GM06990 (cell line): ENCODE results near the gene NCOA1.

ENCODE experiments used
- DNase-seq: peaks from one replicate; pipeline ENCODE4 v3.0.0-alpha.2; 2011; ENCODE audit not compliant: insufficient read length; ENCODE audit errors: extremely low read depth
- H3K27me3 ChIP-seq: replicated peaks from 2 replicates; pipeline ENCODE4 v1.6.0; 2011; ENCODE audit warnings: low read length; ENCODE audit not compliant: control insufficient read depth, insufficient read depth
- H3K36me3 ChIP-seq: 2 replicates; pipeline ENCODE4 v1.5.1; 2011; ENCODE audit warnings: low read length; ENCODE audit not compliant: control insufficient read depth, insufficient read depth
- H3K4me3 ChIP-seq: replicated peaks from 2 replicates; pipeline ENCODE4 v1.5.1; 2011; ENCODE audit warnings: low read depth, mild to moderate bottlenecking, control low read depth, low read length
- CTCF ChIP-seq: IDR thresholded peaks from 2 replicates; pipeline ENCODE4 v1.5.1; 2011; ENCODE audit warnings: low read length, control low read depth, mild to moderate bottlenecking, inconsistent platforms; ENCODE audit not compliant: insufficient read depth, poor library complexity, severe bottlenecking

The NCOA1 gene

GRCh38 chr2:24642351-24642750 is 151.3 kb downstream of the NCOA1 start:
- Histone ChIP-seq H3K27me3 (no peaks in the 10 kb centered on the region), H3K4me3 (no peak overlapping the region), H3K36me3 (no peaks in the 10 kb centered on the region; the same call in 1 of the 2 replicates)
- TF ChIP-seq CTCF: no peak
- no peak for DNase-seq

- no peak overlapping the region for H3K4me3 ChIP-seq
- DNase-seq: no peak
- TF ChIP-seq CTCF: no peak
Measured at GRCh38 chr2:24643051-24643450, 152.0 kb downstream of the NCOA1 start.

GRCh38 chr2:24644032-24644431 is 153.0 kb downstream of the NCOA1 start:
- Histone ChIP-seq H3K36me3 (no peaks in the 10 kb centered on the region; the same call in 1 of the 2 replicates), H3K4me3 (no peak overlapping the region), H3K27me3 (no peaks in the 10 kb centered on the region)
- no peak for TF ChIP-seq CTCF
- no peak for DNase-seq

More at GRCh38 chr2:24643051-24643450, 152.0 kb downstream of the NCOA1 start:
- Histone ChIP-seq H3K36me3 (no peaks in the 10 kb centered on the region; the same call in 1 of the 2 replicates), H3K27me3 (no peaks in the 10 kb centered on the region)

- TF ChIP-seq CTCF: no peak
- H3K4me3 ChIP-seq: no peak overlapping the region
- H3K27me3 ChIP-seq: no peaks in the 10 kb centered on the region
- H3K36me3 ChIP-seq: no peaks in the 10 kb centered on the region; the same call in 1 of the 2 replicates
- no peak for DNase-seq
Measured at GRCh38 chr2:24650997-24651642, 160.1 kb downstream of the NCOA1 start.

GRCh38 chr2:24651643-24652003 is 160.6 kb downstream of the NCOA1 start:
- Histone ChIP-seq H3K27me3 (no peaks in the 10 kb centered on the region), H3K4me3 (no peak overlapping the region), H3K36me3 (no peaks in the 10 kb centered on the region; the same call in 1 of the 2 replicates)
- no peak for DNase-seq
- no peak for TF ChIP-seq CTCF
